ENCODE data around the gene ZGPAT.

DNA sequence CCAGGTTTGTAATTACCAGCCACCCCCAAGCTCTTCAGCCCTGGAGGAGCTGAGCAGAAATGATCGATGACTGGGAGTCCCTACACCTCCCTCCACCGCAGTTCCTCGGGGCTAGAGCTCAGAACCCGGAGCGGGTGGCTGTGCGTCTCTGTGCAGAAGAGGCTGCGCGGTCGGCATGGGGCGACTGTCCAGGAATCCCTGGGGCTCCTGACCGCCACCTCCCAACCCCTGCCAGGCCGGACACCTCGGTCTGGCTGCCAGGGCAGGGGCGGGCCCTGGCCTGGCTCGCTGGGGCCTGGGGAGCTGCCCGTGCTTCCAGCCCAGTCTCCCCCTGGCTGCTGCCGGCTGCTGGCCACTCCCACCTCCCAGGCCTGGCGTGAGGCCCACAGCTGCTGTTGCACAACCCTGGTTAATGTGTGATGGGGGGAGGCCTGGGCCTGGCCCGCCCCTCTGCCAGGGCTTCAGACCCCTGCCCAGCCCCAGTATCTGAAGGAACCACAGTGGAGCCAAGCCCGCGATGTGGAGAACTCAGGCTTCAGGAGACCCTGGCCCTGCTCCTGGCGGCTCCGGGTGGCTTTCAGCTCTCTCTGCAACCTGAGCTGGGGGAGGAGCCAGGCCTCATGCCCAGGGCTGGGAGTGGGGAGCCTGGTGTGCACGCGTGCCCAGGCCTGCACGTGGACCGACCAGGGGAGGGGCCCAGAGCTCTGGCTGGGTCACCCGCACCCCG lies 33.0 kb downstream of the ZGPAT start:
- TF ChIP-seq, protein P1, sequence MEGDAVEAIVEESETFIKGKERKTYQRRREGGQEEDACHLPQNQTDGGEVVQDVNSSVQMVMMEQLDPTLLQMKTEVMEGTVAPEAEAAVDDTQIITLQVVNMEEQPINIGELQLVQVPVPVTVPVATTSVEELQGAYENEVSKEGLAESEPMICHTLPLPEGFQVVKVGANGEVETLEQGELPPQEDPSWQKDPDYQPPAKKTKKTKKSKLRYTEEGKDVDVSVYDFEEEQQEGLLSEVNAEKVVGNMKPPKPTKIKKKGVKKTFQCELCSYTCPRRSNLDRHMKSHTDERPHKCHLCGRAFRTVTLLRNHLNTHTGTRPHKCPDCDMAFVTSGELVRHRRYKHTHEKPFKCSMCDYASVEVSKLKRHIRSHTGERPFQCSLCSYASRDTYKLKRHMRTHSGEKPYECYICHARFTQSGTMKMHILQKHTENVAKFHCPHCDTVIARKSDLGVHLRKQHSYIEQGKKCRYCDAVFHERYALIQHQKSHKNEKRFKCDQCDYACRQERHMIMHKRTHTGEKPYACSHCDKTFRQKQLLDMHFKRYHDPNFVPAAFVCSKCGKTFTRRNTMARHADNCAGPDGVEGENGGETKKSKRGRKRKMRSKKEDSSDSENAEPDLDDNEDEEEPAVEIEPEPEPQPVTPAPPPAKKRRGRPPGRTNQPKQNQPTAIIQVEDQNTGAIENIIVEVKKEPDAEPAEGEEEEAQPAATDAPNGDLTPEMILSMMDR (IDR thresholded peaks at IDR 0.05): no peak
- TF ChIP-seq EP300 (IDR thresholded peaks at IDR 0.05): no peak

Measured in ovary (tissue), 3 donors.